ENCODE data around the gene IQCE.

Gene IQCE

GRCh38 chr7:2614631-2615330 lies 56.0 kb downstream of the IQCE start:
- DNase-seq (no peak), ATAC-seq (no peak)

- DNase-seq: no peak
- no peak for ATAC-seq
Observed at GRCh38 chr7:2616387-2617324, 57.9 kb downstream of the IQCE start.

GRCh38 chr7:2617325-2617905 lies 58.6 kb downstream of the IQCE start:
- DNase-seq (no peak), ATAC-seq (no peak)

- ATAC-seq: no peak
- DNase-seq: no peak
Observed at GRCh38 chr7:2619116-2619515, 60.3 kb downstream of the IQCE start.

- no peak for ATAC-seq
- DNase-seq: no peak
Observed at GRCh38 chr7:2621061-2621828, 62.5 kb downstream of the IQCE start.

- no peak for ATAC-seq
- DNase-seq: no peak
Observed at GRCh38 chr7:2621948-2622640, 63.3 kb downstream of the IQCE start.

- no peak for ATAC-seq
- DNase-seq: no peak
Observed at GRCh38 chr7:2622869-2623697, 64.3 kb downstream of the IQCE start.

GRCh38 chr7:2623698-2624014 lies 64.9 kb downstream of the IQCE start:
- DNase-seq (no peak), ATAC-seq (no peak)

GRCh38 chr7:2624293-2624886 lies 65.6 kb downstream of the IQCE start:
- ATAC-seq (no peak), DNase-seq (no peak)

- DNase-seq (no peak), ATAC-seq (no peak)
Observed at GRCh38 chr7:2626498-2627117, 67.8 kb downstream of the IQCE start.

GRCh38 chr7:2627258-2628129 lies 68.7 kb downstream of the IQCE start:
- no peak for ATAC-seq
- no peak for DNase-seq

- DNase-seq (no peak), ATAC-seq (no peak)
Observed at GRCh38 chr7:2628130-2628482, 69.3 kb downstream of the IQCE start.

GRCh38 chr7:2628891-2629290 lies 70.1 kb downstream of the IQCE start:
- DNase-seq (no peak), ATAC-seq (no peak)

GRCh38 chr7:2629746-2630681 lies 71.2 kb downstream of the IQCE start:
- no peak for DNase-seq
- ATAC-seq: no peak

- ATAC-seq (peak; percentile 25), DNase-seq (no peak)
Observed at GRCh38 chr7:2631946-2632732, 73.4 kb downstream of the IQCE start, which contains the start of gene TTYH3. TTYH3 (plus strand) TSS chr7:2631986; CDS start chr7:2632156, 170 bp downstream.

- peak; percentile 75 for DNase-seq
- peak; percentile 13 for ATAC-seq
Observed at GRCh38 chr7:2632733-2633537, 74.2 kb downstream of the IQCE start.

Data from stimulated activated naive CD8-positive, alpha-beta T cell treated with anti-CD3 and anti-CD28 coated beads, Interleukin-15, Interleukin-2, amounts not matched to agents 100 U/mL and 50 U/mL, for 24 hours (primary cell).